ENCODE data around the gene EPC2. TPM values are rescaled to one million over a fixed set of nuclear protein-coding genes. Genes with fewer than 3 reads are reported as not detected.

EPC2 gene
- total and polyA plus RNA-seq, 2 of the 8 experiments (the other 6 are each of a cell fraction or from before 2014, with no cell fraction given) = 16.1 to 25.7 TPM

- TF ChIP-seq SIN3A (conservative IDR thresholded peaks at IDR 0.05 in 1 of 2, IDR thresholded peaks at IDR 0.05 in 1 of 2; ENCODE audit: low read depth in 1 of 2, low read length in 2 of 2) (no peak), RXRA (IDR thresholded peaks at IDR 0.05; ENCODE audit: insufficient read depth, low read depth, low read length) (no peak), CEBPB (IDR thresholded peaks at IDR 0.05; ENCODE audit: low read depth, low read length) (no peak), EZH2 (IDR thresholded peaks at IDR 0.05; ENCODE audit: low read depth, low read length, severe bottlenecking) (no peak), SAP30 (IDR thresholded peaks at IDR 0.05; ENCODE audit: insufficient read depth, insufficient replicate concordance, low read length) (no peak)
These were observed 85.5 kb downstream of the EPC2 start (continued) for GRCh38 chr2:148730085-148730484.

All from H1 (cell line).